ENCODE measurements around the gene ZNF775.
A peak's percentile ranks its signal among the peaks of the same experiment; 100 is the strongest.

The ZNF775 gene

GRCh38 chr7:150351587-150352194 lies 27.4 kb upstream of the ZNF775 start:
- no peak for DNase-seq

GRCh38 chr7:150355666-150356059 lies 23.5 kb upstream of the ZNF775 start:
- DNase-seq = no peak

GRCh38 chr7:150356265-150356897 lies 22.7 kb upstream of the ZNF775 start:
- DNase-seq = no peak

- no peak for DNase-seq
Observed at GRCh38 chr7:150357270-150357669, 21.9 kb upstream of the ZNF775 start.

- DNase-seq = no peak
Observed at GRCh38 chr7:150357771-150358427, 21.2 kb upstream of the ZNF775 start.

GRCh38 chr7:150358433-150358832 lies 20.7 kb upstream of the ZNF775 start:
- no peak for DNase-seq

GRCh38 chr7:150358988-150359621 lies 20.0 kb upstream of the ZNF775 start:
- no peak for DNase-seq

GRCh38 chr7:150359622-150360362 lies 19.3 kb upstream of the ZNF775 start:
- DNase-seq = no peak

- no peak for DNase-seq
Observed at GRCh38 chr7:150360363-150361058, 18.6 kb upstream of the ZNF775 start.

- DNase-seq = no peak
Observed at GRCh38 chr7:150361402-150361801, 17.7 kb upstream of the ZNF775 start.

GRCh38 chr7:150361807-150362621 lies 17.1 kb upstream of the ZNF775 start:
- DNase-seq = no peak

- no peak for DNase-seq
Observed at GRCh38 chr7:150363370-150363769, 15.8 kb upstream of the ZNF775 start.

GRCh38 chr7:150363872-150364271 lies 15.3 kb upstream of the ZNF775 start:
- DNase-seq = no peak

GRCh38 chr7:150365194-150365593 lies 13.9 kb upstream of the ZNF775 start:
- DNase-seq = no peak

- no peak for DNase-seq
Observed at GRCh38 chr7:150365673-150366398, 13.3 kb upstream of the ZNF775 start.

- DNase-seq = peak; percentile 37
Observed at GRCh38 chr7:150367677-150368095, 11.4 kb upstream of the ZNF775 start.

GRCh38 chr7:150368096-150368883 lies 10.8 kb upstream of the ZNF775 start, which contains the start of gene REPIN1:
REPIN1 (plus strand) TSS chr7:150368822; CDS start chr7:150369712, 890 bp downstream.
- DNase-seq = no peak

GRCh38 chr7:150368884-150369747 lies 10.0 kb upstream of the ZNF775 start:
- no peak for DNase-seq

Data from NCI-H1436 treated with DMSO at 0.1 percent for 48 hours (cell line).